RCC 7860 (cell line): ENCODE measurements around the gene UVSSA.
"Not testable (repeated sequence)": the region's sequence is repeated elsewhere in the genome, so short reads cannot be mapped to it uniquely, and the experiment has no call there.

Source experiments
- DNase-seq: peaks from one replicate; pipeline ENCODE4 v3.0.0-alpha.2; 2015; ENCODE audit warnings: low spot score
- FAIRE-seq: peaks from 2 replicates; lab custom pipeline; 2012; peaks lifted over from hg19 to GRCh38; lab: Jason Lieb, UNC

Gene UVSSA

DNA sequence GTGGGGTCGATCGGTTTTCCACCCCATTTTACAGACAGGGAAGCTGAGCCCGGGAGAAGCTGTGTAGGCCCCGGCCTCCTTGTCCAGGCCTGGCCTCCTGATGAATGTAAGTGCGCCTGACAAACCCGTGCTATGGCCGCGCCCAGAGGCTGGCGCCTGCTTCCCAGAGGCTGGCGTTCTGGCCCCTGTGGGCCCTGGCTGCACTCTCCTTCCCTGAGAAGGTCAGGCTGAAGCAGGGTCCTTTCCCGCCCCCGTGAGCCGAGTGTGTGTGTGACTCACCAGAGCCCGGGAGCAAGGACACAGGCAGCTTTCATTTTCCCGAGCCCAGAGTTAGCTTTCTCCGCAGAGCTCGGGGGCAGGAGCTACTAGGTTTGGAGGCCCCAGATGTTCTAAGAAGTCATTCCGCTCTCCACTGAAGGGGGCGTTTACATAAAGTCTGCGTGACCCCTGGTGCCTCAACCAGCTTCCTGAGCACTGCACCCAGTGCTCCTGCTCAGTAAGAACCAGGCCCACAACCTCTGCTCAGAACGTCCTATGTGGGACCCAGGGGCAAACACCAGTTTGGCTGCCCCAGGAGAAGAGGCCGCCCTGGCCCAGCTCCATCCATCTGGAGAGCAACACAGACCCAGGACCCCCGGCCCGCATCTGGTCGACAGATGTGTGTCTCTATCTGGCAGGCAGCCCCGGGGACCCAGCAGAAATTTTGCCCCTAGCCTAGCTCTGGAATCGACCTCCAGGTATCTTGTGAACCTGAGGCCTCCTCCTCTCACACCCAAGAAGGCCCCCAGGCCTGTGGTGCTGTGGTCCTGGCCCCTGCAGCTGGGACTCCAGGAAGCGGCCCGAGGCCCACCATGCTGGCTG is 13.6 kb downstream of the UVSSA start:
- no peak for DNase-seq
- FAIRE-seq = no peak

- no peak for DNase-seq
- FAIRE-seq = no peak
Measured at GRCh38 chr4:1361431-1361830, 14.4 kb downstream of the UVSSA start.

DNA sequence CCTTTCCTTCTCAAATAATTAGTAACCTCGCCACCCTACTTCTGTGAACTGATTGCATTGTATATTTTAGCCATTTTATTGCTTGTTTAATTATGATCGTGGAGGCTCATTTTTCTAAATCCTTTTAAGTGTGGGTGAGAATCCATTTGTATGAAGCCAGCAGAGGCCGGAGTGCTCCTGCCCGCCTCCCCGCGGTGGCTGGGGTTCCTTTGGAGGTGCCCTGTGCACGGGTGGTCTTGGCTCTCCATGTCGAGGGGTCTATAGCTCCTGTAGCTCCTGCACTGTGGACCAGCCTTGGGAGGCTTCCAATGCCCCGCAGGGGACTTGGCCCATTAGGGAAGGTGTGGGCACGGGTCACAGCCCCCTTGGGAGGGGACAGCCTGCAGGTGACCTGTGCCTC is 15.0 kb downstream of the UVSSA start:
- no peak for FAIRE-seq

DNA sequence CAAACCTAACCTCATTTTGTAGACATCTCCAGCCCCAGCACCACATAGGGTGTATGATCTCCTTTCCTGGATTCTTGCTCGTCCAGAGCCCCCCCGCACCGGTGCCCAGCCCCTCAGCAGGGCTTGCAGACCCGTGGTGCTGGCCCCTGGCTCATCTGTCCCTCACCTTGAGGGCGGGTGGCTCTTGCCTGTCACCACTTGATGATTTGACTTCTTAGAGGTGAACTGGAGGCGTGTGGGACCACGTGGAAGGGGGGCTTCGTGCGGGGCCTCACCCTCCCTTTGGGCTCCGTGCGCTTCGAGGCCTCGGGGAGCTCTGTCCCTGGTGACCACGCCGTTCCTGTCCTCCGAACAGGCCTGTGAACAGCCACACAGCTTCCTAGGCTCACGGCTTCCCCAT is 15.5 kb downstream of the UVSSA start:
- FAIRE-seq = no peak
- DNase-seq = no peak

More for the DNA sequence above, 15.0 kb downstream of the UVSSA start:
- no peak for DNase-seq

- no peak for FAIRE-seq
- DNase-seq = no peak
Measured at GRCh38 chr4:1363513-1363912, 16.5 kb downstream of the UVSSA start.

- FAIRE-seq = no peak
- DNase-seq = no peak
Measured at GRCh38 chr4:1364217-1364616, 17.2 kb downstream of the UVSSA start.

DNA sequence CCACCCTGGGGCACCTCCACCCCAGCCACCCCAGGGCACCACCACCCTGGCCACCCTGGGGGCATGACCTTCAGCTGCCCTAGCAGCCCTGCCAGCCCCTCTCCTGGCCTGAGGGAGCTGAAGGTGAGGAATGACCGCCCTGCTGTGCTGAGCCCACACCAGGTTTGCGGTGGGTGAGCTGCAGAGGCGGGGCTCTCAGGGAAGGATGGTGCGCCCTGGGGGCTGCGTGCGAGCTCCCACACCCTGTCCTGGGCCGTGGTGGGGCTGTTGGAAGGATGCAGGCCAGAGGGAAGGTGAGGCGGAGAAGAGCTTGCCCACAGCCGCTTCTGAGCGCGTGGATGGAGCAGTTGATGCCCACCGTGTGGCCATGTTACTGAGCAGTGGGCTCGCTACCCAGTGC is 17.7 kb downstream of the UVSSA start:
- DNase-seq = no peak
- FAIRE-seq = no peak

GRCh38 chr4:1365271-1366178 is 18.5 kb downstream of the UVSSA start:
- FAIRE-seq (no peak), DNase-seq (no peak)

DNA sequence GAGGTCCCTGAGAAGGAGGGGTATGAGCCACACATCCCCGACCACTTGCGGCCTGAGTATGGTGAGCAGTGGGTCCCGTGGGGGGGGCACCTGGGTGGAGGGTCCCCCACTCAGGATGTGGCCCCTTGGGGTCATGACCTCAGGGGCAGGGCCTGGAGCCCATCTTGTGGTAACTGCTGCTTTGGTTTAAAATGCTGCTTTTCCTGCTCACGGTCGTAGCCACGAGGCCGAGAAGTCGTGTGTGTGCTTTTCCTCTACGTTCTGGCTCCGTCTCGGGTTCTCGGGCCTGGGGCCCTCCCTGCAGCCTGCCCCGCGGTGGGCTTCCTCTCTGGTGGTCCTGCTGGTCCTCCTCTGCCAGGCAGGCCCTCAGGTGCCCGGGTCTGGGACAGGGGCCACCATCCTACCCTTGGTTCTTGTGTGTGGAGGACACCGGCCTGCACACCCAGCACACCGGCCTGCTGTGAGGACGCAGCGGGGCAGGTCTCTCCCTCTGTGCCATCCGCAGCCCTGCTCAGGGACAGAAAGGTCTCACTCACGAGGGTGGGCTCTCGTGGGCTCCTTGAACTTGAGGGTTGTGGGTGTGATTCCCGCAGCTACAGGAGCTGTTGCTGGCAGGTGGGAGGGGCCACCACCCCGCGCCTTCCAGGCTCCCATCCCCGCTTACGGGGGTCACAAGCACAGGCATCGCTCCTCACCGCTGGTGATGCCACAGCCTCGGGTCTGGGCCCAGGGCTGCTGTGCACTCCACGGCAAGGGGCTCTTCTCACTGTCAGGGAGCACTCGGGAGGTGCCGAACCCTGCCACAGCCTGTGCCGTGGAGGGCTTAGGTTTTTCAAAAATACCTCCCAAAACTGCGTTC is 19.6 kb downstream of the UVSSA start:
- FAIRE-seq = no peak
- no peak for DNase-seq

DNA sequence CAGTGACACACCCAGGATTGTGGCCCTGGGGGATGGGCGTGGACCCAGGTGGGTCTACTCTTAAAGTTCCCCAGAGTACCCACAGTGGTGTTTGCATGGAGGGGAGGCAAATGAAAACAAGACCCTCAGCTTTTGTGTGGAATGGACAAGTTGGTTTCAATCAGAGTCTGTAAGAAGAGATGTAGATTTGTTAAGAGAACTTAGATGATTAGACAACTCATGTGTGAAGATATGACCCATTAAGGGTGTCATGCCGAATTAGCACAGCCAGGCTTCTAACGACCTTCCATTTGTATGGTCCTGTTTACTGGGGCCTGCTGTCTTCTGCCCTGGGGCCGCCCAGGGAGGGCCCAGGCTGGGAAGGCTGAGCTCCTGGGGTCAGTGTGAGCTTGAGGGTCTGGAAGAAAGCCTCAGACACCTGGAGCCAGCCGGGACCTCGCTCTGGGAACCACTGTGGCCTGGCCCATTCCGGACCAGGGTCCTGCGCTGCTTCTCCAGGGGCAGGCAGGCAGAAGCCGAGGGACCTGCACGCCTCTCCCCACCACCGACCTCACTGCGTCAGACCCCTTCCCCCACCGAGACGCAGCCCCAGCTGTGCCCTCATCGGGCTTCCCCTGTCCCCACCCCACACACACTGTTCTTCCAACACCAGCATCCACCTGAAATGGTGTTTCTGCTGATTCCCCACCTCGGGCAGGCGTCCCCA is 20.4 kb downstream of the UVSSA start:
- DNase-seq (no peak), FAIRE-seq (no peak)

- no peak for FAIRE-seq
- no peak for DNase-seq
Measured at GRCh38 chr4:1367936-1368289, 20.9 kb downstream of the UVSSA start.

GRCh38 chr4:1368421-1369090 is 21.5 kb downstream of the UVSSA start:
- DNase-seq = no peak
- FAIRE-seq = no peak

- DNase-seq (no peak), FAIRE-seq (no peak)
Measured at GRCh38 chr4:1369091-1369450, 22.1 kb downstream of the UVSSA start.

DNA sequence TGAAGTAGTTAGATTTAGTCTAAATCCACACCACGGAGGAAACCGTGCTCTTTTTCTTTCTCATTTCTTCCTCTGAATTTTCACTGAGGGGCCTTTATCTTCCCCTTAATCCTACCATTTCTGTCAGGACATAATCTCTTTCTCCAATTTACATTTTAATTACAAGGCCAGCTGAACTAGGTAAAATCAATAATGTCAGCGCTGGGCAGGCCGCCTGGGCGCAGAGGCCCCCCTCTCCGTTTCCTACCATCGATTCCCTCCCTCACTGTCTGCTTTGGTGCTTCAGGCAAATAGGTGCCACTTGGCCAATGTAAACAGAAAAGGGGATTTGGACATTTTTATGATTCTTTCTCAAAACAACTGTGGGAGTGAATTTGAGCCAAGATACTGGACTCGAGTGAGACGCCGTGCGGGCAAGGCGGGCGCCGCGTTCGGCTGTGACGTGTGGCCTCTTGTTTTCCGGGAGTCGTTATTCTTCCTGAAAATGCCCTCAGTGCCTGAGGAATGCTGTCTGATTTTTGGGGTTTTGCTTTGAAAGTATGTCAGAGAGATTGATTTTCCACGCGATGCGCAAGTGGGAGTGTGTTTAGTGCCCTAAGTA is 22.6 kb downstream of the UVSSA start:
- DNase-seq = no peak
- no peak for FAIRE-seq

DNA sequence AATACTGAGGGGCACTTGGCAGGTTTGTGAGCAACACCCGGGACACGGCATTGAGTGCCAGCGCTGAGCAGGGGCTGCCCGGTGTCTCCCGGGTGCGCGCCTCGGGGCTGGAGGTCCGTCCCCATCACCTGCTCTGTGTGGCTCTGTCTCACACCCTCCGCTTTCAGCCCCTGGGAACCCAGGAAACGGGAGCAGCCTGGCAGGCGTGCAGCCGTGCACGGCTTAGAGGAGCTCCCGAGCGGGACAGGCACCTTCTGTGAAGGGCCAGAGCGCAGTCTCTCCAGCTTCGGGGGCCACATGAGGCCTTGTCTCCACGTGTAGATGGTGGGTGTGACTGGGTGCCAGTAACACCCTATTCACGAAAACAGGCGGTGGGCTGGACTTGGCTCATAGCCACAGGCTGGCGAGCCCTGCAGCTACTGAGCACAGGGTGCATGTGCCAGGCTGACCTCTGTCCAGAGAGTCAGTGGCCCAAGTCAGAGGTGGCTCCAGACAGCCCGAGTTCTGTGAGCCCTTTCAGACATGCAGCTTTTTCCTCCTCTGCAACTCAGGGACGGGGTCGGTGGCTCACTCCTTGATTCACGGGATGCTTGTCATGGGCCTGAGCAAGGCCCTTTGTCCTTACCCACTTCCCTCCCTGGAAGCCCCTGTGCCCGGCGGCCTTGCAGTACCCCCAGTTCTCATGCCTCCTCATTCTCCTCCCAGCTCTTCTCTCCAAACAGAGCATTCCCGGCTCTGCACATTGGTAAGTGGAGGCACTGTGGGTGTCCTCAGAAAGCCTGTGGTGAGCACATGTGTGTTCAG is 23.5 kb downstream of the UVSSA start:
- DNase-seq (no peak), FAIRE-seq (no peak)

DNA sequence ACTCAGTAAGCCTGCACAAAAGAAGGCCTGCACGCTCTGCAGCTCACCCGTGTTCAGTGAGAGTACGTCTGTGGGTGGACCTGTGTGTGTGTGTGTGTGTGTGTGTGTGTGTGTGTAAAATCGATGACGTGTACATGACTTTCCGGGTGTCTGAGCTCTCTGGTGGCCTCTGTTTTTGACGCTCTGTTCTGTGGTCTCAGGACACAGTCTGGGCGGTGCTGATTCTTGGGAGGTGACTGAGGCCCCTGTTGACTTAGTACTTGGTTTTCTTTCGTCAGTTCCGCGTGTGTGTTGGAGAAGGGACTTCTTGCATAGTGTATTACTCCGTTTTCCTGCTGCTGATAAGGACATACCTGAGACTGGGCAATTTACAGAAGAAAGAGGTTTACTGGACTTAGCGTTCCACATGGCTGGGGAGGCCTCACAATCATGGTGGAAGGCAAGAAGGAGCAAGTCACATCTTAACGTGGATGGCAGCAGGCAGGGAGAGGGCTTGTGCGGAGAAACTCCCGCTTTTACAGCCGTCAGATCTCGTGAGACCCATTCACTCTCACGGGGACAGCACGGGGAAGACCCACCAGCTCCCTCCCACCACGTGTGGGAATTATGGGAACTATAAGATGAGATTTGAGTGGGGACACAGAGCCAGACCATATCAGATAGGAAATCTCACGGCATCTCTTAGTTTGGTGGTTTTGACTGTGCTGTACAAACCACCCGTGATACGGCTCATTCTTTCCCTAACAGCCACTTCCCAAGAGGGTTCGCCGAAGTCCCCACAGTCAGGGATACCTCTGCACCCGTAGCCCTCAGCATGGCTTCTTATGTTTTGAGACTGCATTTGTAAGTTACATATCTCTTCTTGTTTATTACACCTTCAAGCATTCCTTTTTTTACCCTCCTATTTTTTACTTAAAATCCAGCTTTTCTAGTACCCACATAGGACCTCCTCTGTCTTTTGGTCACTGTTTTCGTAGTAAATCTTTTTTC is 24.5 kb downstream of the UVSSA start:
- FAIRE-seq (no peak), DNase-seq (no peak)

DNA sequence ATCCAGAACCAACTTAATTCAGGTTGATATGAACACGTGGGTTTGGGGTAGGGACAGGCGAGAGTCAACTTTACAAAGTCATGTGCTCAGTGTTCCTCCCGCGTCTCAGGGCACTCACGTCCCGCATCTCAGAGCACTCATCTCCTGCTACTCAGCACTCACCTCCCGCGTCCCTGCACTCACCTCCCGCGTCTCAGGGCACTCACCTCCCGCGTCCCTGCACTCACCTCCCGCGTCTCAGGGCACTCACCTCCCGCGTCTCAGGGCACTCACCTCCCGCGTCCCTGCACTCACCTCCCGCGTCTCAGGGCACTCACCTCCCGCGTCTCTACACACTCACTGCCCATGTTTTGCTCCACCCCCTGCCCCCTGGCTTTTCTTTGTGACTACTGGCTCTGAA is 25.6 kb downstream of the UVSSA start:
- DNase-seq, FAIRE-seq: not testable (repeated sequence)
